Esophagus muscularis mucosa (tissue), 4 donors: ENCODE results near the gene CALM1. TPM values are rescaled to one million over a fixed set of nuclear protein-coding genes. Genes with fewer than 3 reads are reported as not detected.

ENCODE experiments used
- DNase-seq: peaks from one replicate; pipeline ENCODE4 v3.0.0-alpha.2; 2017; ENCODE audit errors: extremely low spot score
- H3K27ac ChIP-seq, 4 donors: fragments of 200-600 bp; sonication (generic); replicated peaks in 1 of 4; 1 replicate in 3 of 4; 2 replicates in 1 of 4; pipeline ENCODE4 v1.5.1; 2016 to 2019; ENCODE audit warnings: mild to moderate bottlenecking in 1 of 4
- H3K27me3 ChIP-seq, 4 donors: fragments of 200-600 bp; sonication (generic); one replicate each; pipeline versions ENCODE4 v1.5.1 to v1.6.0; 2016 to 2019
- H3K36me3 ChIP-seq, 4 donors: fragments of 200-600 bp; sonication (generic); one replicate each; pipeline ENCODE4 v1.5.1; 2016 to 2019
- H3K4me1 ChIP-seq, 4 donors: fragments of 200-600 bp; sonication (generic); one replicate each; pipeline ENCODE4 v1.5.1; 2016 to 2019
- H3K4me3 ChIP-seq, 4 donors: fragments of 200-600 bp; sonication (generic); 1 replicate in 2 of 4; 2 replicates in 2 of 4; pipeline ENCODE4 v1.5.1; 2016 to 2019; ENCODE audit warnings: mild to moderate bottlenecking in 4 of 4, moderate library complexity in 1 of 4
- H3K9me3 ChIP-seq, 4 donors: fragments of 200-600 bp; sonication (generic); 1 replicate in 3 of 4; 2 replicates in 1 of 4; pipeline ENCODE4 v1.5.1; 2016 to 2019
- CTCF ChIP-seq, 3 experiments: fragments of 200-600 bp in 2 of 3; fragments of 450-650 bp in 1 of 3; sonication (generic) in 2 of 3; IDR thresholded peaks; one replicate each; pipeline ENCODE4 v1.5.1; 2017 to 2019; ENCODE audit warnings: antibody characterized with exemption in 3 of 3, mild to moderate bottlenecking in 2 of 3, moderate library complexity in 1 of 3
- EP300 ChIP-seq: sonication (generic); formaldehyde crosslinking; IDR thresholded peaks from one replicate; pipeline ENCODE4 v1.6.1; 2017; ENCODE audit warnings: antibody characterized with exemption
- POLR2A ChIP-seq: fragments of 450-650 bp; IDR thresholded peaks from one replicate; pipeline ENCODE4 v1.6.1; 2017; ENCODE audit warnings: antibody characterized with exemption, moderate library complexity, mild to moderate bottlenecking, low read depth
- POLR2AphosphoS5 ChIP-seq, 2 donors: sonication (generic); formaldehyde crosslinking; IDR thresholded peaks; one replicate each; pipeline ENCODE4 v1.6.1; 2017; ENCODE audit warnings: antibody characterized with exemption in 2 of 2
- WGBS: methylation state at CpG from one replicate; pipeline ENCODE4 v1.1.5; 2018; 5-methylcytosine and 5-hydroxymethylcytosine counted together
- intact Hi-C: fragments of 100-400 bp; cut with DNase I; formaldehyde crosslinking; loops from one replicate; pipeline ENCODE4 v1.15.1; 2023
- total RNA-seq, 4 donors: library from RNA; depleted of rRNA; stranded (reverse); fragments of >200 nt; gene quantifications; one replicate each; pipeline versions ENCODE4 v1.1.0 to v1.2.1, GENCODE V29; 2016

CALM1 gene
- total RNA-seq, 4 donors from 2014 or later, result 482 to 847 (median 640) TPM

- H3K27ac ChIP-seq, result peak overlapping the region; percentile 94 to 97 (median 96)
- H3K4me1 ChIP-seq, result peaks cover 48 to 92% (median 90%) of the 10 kb centered on the region in 4 donors
Observed at GRCh38 chr14:90406384-90406798, 9.6 kb downstream of the CALM1 start.

GRCh38 chr14:90407230-90407629, 10.4 kb downstream of the CALM1 start:
- H3K4me1 ChIP-seq, result peaks cover 40 to 83% (median 82%) of the 10 kb centered on the region in 4 donors
- WGBS, result 64% methylated on average over 3 of the region's 3 CpGs
- intact Hi-C loops, result no loop called here
- H3K4me3 ChIP-seq, result no peak overlapping the region
- peak overlapping the region; percentile 94 to 97 (median 96) for H3K27ac ChIP-seq
- H3K9me3 ChIP-seq, result no peaks in the 10 kb centered on the region
- DNase-seq, result no peak
- H3K27me3 ChIP-seq, result no peaks in the 10 kb centered on the region
- no peak for TF ChIP-seq EP300
- no peak for TF ChIP-seq CTCF (IDR thresholded peaks at IDR 0.05)
- no peak for TF ChIP-seq POLR2A
- TF ChIP-seq POLR2AphosphoS5 (IDR thresholded peaks at IDR 0.05), result no peak
- H3K36me3 ChIP-seq, result peaks cover 24 to 54% (median 43%) of the 10 kb centered on the region in 4 donors

More at GRCh38 chr14:90406384-90406798, 9.6 kb downstream of the CALM1 start:
- Histone ChIP-seq H3K36me3 (peaks cover 32 to 63% (median 51%) of the 10 kb centered on the region in 4 donors), H3K4me3 (no peak overlapping the region), H3K27me3 (no peaks in the 10 kb centered on the region), H3K9me3 (no peaks in the 10 kb centered on the region)
- intact Hi-C loops, result no loop called here
- WGBS, result 59% methylated on average over 3 of the region's 3 CpGs
- DNase-seq, result no peak
- no peak for TF ChIP-seq EP300
- no peak for TF ChIP-seq POLR2AphosphoS5 (IDR thresholded peaks at IDR 0.05)
- TF ChIP-seq CTCF (IDR thresholded peaks at IDR 0.05), result no peak
- TF ChIP-seq POLR2A, result no peak

- DNase-seq, result no peak
- Histone ChIP-seq H3K4me1 (peaks cover 25 to 68% (median 67%) of the 10 kb centered on the region in 4 donors), H3K9me3 (no peaks in the 10 kb centered on the region), H3K4me3 (no peak overlapping the region), H3K27ac (peak overlapping the region; percentile 94 to 97 (median 96)), H3K36me3 (peaks cover 20 to 39% (median 30%) of the 10 kb centered on the region in 4 donors), H3K27me3 (no peaks in the 10 kb centered on the region)
- intact Hi-C loops, result no loop called here
- 46% methylated on average over 6 of the region's 6 CpGs for WGBS
- no peak for TF ChIP-seq POLR2A
- TF ChIP-seq CTCF (IDR thresholded peaks at IDR 0.05), result no peak
- no peak for TF ChIP-seq EP300
- no peak for TF ChIP-seq POLR2AphosphoS5 (IDR thresholded peaks at IDR 0.05)
Observed at GRCh38 chr14:90408713-90409112, 11.9 kb downstream of the CALM1 start.

- H3K4me3 ChIP-seq, result no peak overlapping the region
- H3K4me1 ChIP-seq, result peaks cover 25 to 63% (median 61%) of the 10 kb centered on the region in 4 donors
- peak overlapping the region; percentile 94 to 97 (median 96) for H3K27ac ChIP-seq
- 14% methylated on average over 5 of the region's 5 CpGs for WGBS
- peak; percentile 61 to 85 for TF ChIP-seq POLR2AphosphoS5 (IDR thresholded peaks at IDR 0.05)
- no peak for TF ChIP-seq POLR2A
- no peaks in the 10 kb centered on the region for H3K9me3 ChIP-seq
- intact Hi-C loops, result no loop called here
- DNase-seq, result peak; percentile 92
- no peaks in the 10 kb centered on the region for H3K27me3 ChIP-seq
- H3K36me3 ChIP-seq, result peaks cover 16 to 34% (median 25%) of the 10 kb centered on the region in 4 donors
Observed at GRCh38 chr14:90409209-90409730, 12.4 kb downstream of the CALM1 start.

- intact Hi-C loops, result no loop called here
- TF ChIP-seq POLR2A, result no peak
- no peak for TF ChIP-seq CTCF (IDR thresholded peaks at IDR 0.05)
- no peak for TF ChIP-seq EP300
- no peak for TF ChIP-seq POLR2AphosphoS5 (IDR thresholded peaks at IDR 0.05)
- no peaks in the 10 kb centered on the region for H3K9me3 ChIP-seq
- no peak overlapping the region for H3K27ac ChIP-seq
- H3K27me3 ChIP-seq, result no peaks in the 10 kb centered on the region
- H3K36me3 ChIP-seq, result peaks cover 0 to 6% (median 3%) of the 10 kb centered on the region in 4 donors
- H3K4me3 ChIP-seq, result no peak overlapping the region
- 95% methylated on average over 2 of the region's 2 CpGs for WGBS
- H3K4me1 ChIP-seq, result peaks cover 21 to 40% (median 36%) of the 10 kb centered on the region in 4 donors
- DNase-seq, result no peak
Observed at GRCh38 chr14:90412058-90412457, 15.2 kb downstream of the CALM1 start.
